Measurements from ENCODE around the gene CLEC16A.
"Not testable (repeated sequence)": the region's sequence is repeated elsewhere in the genome, so short reads cannot be mapped to it uniquely, and the experiment has no call there.

Gene CLEC16A

GRCh38 chr16:10964039-10964890 is 19.9 kb downstream of the CLEC16A start:
- DNase-seq (ENCODE audit: low read depth) = peak; percentile 81
- H3K4me3 ChIP-seq (ENCODE audit: low read depth, low read length) = no peak overlapping the region
- TF ChIP-seq CTCF (conservative IDR thresholded peaks at IDR 0.05; ENCODE audit: low read depth, low read length) = peak; percentile 96

- TF ChIP-seq CTCF (conservative IDR thresholded peaks at IDR 0.05; ENCODE audit: low read depth, low read length) = no peak
- H3K4me3 ChIP-seq (ENCODE audit: low read depth, low read length) = no peak overlapping the region
- no peak for DNase-seq (ENCODE audit: low read depth)
Measured at GRCh38 chr16:10964891-10965326, 20.5 kb downstream of the CLEC16A start.

- no peak for TF ChIP-seq CTCF (conservative IDR thresholded peaks at IDR 0.05; ENCODE audit: low read depth, low read length)
- H3K4me3 ChIP-seq (ENCODE audit: low read depth, low read length) = no peak overlapping the region
- no peak for DNase-seq (ENCODE audit: low read depth)
Measured at GRCh38 chr16:10965440-10966061, 21.2 kb downstream of the CLEC16A start.

- DNase-seq (ENCODE audit: low read depth) = no peak
- no peak for TF ChIP-seq CTCF (conservative IDR thresholded peaks at IDR 0.05; ENCODE audit: low read depth, low read length)
- no peak overlapping the region for H3K4me3 ChIP-seq (ENCODE audit: low read depth, low read length)
Measured at GRCh38 chr16:10966129-10966528, 21.8 kb downstream of the CLEC16A start.

- not testable (repeated sequence) for DNase-seq (ENCODE audit: low read depth); H3K4me3 ChIP-seq (ENCODE audit: low read depth, low read length)
Measured at GRCh38 chr16:10966559-10966958, 22.2 kb downstream of the CLEC16A start.

GRCh38 chr16:10967986-10968385 is 23.6 kb downstream of the CLEC16A start:
- no peak overlapping the region for H3K4me3 ChIP-seq (ENCODE audit: low read depth, low read length)
- no peak for TF ChIP-seq CTCF (conservative IDR thresholded peaks at IDR 0.05; ENCODE audit: low read depth, low read length)
- DNase-seq (ENCODE audit: low read depth) = no peak

GRCh38 chr16:10968498-10968897 is 24.1 kb downstream of the CLEC16A start:
- H3K4me3 ChIP-seq (ENCODE audit: low read depth, low read length) = no peak overlapping the region
- TF ChIP-seq CTCF (conservative IDR thresholded peaks at IDR 0.05; ENCODE audit: low read depth, low read length) = no peak
- no peak for DNase-seq (ENCODE audit: low read depth)
